ENCODE results near the gene ADARB2.

ADARB2 gene

DNA sequence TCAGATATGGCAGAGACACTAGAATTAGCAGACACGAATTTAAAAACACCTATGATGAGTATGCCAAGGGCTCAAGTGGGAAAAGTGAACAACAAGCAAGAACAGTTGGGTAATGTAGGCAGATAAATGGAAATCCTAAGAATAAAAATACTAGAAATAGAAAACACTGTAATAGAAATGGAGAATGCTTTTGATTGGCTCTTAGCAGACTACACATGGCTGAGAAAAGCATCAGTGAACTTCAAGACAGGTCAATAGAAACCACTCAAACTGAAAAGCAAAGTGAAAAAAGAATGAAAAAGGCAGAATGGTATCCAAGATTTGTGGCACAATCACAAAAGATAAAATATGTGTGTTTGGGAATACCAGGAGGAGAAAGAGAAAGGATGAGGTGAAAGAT is 598.8 kb downstream of the ADARB2 start:
- ChIA-PET CTCF (interaction anchor here (0.5 kb wide), 1 partner anchor 154 kb away, joined by 3 read pairs; no protein-coding TSS in a partner anchor), POLR2A (no interaction called here)
- TF ChIP-seq ZNF514 (tag by site-specific recombination; IDR thresholded peaks at IDR 0.05) (no peak), SETDB1 (IDR thresholded peaks at IDR 0.05; ENCODE audit: insufficient read length, low read length) (peak; percentile 71), ZNF707 (tag by site-specific recombination; IDR thresholded peaks at IDR 0.05) (no peak)
- TF ChIP-seq, protein P1, sequence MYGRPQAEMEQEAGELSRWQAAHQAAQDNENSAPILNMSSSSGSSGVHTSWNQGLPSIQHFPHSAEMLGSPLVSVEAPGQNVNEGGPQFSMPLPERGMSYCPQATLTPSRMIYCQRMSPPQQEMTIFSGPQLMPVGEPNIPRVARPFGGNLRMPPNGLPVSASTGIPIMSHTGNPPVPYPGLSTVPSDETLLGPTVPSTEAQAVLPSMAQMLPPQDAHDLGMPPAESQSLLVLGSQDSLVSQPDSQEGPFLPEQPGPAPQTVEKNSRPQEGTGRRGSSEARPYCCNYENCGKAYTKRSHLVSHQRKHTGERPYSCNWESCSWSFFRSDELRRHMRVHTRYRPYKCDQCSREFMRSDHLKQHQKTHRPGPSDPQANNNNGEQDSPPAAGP (tag by site-specific recombination; IDR thresholded peaks at IDR 0.05), result no peak
- Histone ChIP-seq H3K27ac (ENCODE audit: extremely low read depth, low read depth, low read length) (no peak overlapping the region), H3K4me1 (ENCODE audit: control insufficient read depth, insufficient read depth, low read length) (no peaks in the 10 kb centered on the region), H3K9me3 (ENCODE audit: control insufficient read depth, insufficient read depth, low read depth, low read length) (no peaks in the 10 kb centered on the region), H3K4me3 (ENCODE audit: low read depth, low read length) (no peak overlapping the region), H3K36me3 (ENCODE audit: control insufficient read depth in 2 of 2, insufficient read depth in 1 of 2, low read length in 2 of 2) (no peaks in the 10 kb centered on the region)

DNA sequence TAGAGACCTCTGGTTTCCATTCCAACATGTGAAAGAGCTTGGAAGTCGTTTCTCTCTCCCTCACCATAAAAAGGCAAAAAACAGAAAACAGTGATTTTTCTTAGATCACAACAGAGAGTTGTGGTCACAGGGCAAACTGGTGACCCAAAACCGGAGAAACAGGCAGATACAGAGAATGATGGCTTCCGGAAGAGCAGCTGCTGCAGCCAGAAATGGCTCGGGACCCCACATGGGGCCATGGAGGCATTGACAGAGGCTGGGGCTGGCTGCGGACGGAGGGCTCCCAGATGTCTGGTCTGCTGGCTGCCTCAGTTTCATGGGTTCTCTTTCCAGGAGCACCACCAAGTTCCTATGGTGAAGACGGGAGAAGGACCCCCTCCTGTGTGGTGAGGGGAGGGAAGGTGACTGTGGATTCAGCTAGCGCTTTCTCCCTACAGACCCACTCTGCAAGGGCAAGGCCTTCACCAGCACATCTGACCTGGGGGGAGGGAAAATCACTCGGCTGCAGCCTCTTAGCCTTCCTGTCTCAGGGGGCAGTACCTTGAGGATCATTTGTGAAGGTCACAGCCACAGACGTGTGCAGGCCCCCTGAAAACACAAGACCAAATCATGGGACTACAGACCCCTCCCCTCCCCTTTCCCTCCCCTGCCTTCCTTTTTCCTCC is 599.7 kb downstream of the ADARB2 start:
- ChIA-PET POLR2A (no interaction called here), CTCF (no interaction called here)
- TF ChIP-seq, protein P2, sequence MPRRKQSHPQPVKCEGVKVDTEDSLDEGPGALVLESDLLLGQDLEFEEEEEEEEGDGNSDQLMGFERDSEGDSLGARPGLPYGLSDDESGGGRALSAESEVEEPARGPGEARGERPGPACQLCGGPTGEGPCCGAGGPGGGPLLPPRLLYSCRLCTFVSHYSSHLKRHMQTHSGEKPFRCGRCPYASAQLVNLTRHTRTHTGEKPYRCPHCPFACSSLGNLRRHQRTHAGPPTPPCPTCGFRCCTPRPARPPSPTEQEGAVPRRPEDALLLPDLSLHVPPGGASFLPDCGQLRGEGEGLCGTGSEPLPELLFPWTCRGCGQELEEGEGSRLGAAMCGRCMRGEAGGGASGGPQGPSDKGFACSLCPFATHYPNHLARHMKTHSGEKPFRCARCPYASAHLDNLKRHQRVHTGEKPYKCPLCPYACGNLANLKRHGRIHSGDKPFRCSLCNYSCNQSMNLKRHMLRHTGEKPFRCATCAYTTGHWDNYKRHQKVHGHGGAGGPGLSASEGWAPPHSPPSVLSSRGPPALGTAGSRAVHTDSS (tag by site-specific recombination; IDR thresholded peaks at IDR 0.05), result no peak
- TF ChIP-seq ZNF311 (tag by site-specific recombination; IDR thresholded peaks at IDR 0.05; ENCODE audit: borderline replicate concordance) (no peak), MEIS1 (CRISPR knock-in tag; IDR thresholded peaks at IDR 0.05; ENCODE audit: borderline replicate concordance) (no peak), MYNN (tag by site-specific recombination; IDR thresholded peaks at IDR 0.05; ENCODE audit: borderline replicate concordance) (no peak), ZNF747 (tag by site-specific recombination; IDR thresholded peaks at IDR 0.05) (no peak)
- TF ChIP-seq, protein P3, sequence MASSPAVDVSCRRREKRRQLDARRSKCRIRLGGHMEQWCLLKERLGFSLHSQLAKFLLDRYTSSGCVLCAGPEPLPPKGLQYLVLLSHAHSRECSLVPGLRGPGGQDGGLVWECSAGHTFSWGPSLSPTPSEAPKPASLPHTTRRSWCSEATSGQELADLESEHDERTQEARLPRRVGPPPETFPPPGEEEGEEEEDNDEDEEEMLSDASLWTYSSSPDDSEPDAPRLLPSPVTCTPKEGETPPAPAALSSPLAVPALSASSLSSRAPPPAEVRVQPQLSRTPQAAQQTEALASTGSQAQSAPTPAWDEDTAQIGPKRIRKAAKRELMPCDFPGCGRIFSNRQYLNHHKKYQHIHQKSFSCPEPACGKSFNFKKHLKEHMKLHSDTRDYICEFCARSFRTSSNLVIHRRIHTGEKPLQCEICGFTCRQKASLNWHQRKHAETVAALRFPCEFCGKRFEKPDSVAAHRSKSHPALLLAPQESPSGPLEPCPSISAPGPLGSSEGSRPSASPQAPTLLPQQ (tag by site-specific recombination; IDR thresholded peaks at IDR 0.05), result no peak
- Histone ChIP-seq H3K9me3 (ENCODE audit: control insufficient read depth, insufficient read depth, low read depth, low read length) (no peaks in the 10 kb centered on the region), H3K36me3 (ENCODE audit: control insufficient read depth in 2 of 2, insufficient read depth in 1 of 2, low read length in 2 of 2) (no peaks in the 10 kb centered on the region), H3K4me1 (ENCODE audit: control insufficient read depth, insufficient read depth, low read length) (no peaks in the 10 kb centered on the region), H3K4me3 (ENCODE audit: low read depth, low read length) (no peak overlapping the region), H3K27ac (ENCODE audit: extremely low read depth, low read depth, low read length) (no peak overlapping the region)

DNA sequence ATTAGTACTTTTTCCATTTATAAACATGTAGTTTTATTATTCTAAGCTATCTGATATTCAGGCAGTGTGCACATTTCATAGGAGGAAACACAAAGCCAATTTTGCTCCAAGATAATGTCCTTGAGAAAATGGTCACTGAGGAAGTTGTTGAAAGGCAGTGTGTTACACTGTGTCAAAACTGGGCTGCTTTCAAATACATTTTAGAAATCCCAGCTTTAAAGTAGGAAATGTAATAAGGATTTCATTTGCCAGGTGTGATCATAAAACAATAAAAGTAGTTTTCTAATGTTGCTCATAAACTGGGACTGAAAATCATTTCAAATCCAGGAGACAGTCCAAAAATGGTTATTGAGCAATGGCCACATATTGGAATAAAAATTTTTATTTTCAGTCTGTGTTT is 601.1 kb downstream of the ADARB2 start:
- H3K9me3 ChIP-seq (ENCODE audit: control insufficient read depth, insufficient read depth, low read depth, low read length), result no peaks in the 10 kb centered on the region
- no peak overlapping the region for H3K4me3 ChIP-seq (ENCODE audit: low read depth, low read length)
- ChIA-PET POLR2A (no interaction called here), CTCF (interaction anchor here (0.8 kb wide), 1 partner anchor 284 kb away, joined by 3 read pairs; no protein-coding TSS in a partner anchor)
- H3K36me3 ChIP-seq (ENCODE audit: control insufficient read depth in 2 of 2, insufficient read depth in 1 of 2, low read length in 2 of 2), result peaks cover 0 to 4% of the 10 kb centered on the region in 2 experiments; a peak in 1 of 3 replicates
- no peaks in the 10 kb centered on the region for H3K4me1 ChIP-seq (ENCODE audit: control insufficient read depth, insufficient read depth, low read length)
- H3K27ac ChIP-seq (ENCODE audit: extremely low read depth, low read depth, low read length), result no peak overlapping the region
- TF ChIP-seq OVOL3 (tag by site-specific recombination; IDR thresholded peaks at IDR 0.05), result no peak
- no peak for TF ChIP-seq ZSCAN16 (tag by site-specific recombination; IDR thresholded peaks at IDR 0.05)
- no peak for TF ChIP-seq ZNF600 (tag by site-specific recombination; IDR thresholded peaks at IDR 0.05)
- TF ChIP-seq, protein P4, sequence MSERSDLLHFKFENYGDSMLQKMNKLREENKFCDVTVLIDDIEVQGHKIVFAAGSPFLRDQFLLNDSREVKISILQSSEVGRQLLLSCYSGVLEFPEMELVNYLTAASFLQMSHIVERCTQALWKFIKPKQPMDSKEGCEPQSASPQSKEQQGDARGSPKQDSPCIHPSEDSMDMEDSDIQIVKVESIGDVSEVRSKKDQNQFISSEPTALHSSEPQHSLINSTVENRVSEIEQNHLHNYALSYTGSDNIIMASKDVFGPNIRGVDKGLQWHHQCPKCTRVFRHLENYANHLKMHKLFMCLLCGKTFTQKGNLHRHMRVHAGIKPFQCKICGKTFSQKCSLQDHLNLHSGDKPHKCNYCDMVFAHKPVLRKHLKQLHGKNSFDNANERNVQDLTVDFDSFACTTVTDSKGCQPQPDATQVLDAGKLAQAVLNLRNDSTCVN (tag by site-specific recombination; optimal IDR thresholded peaks at IDR 0.05), result no peak
- TF ChIP-seq GLI2 (tag by site-specific recombination; IDR thresholded peaks at IDR 0.05; ENCODE audit: borderline replicate concordance, low read depth), result no peak
- TF ChIP-seq ZNF354C (tag by site-specific recombination; IDR thresholded peaks at IDR 0.05; ENCODE audit: borderline replicate concordance, low read depth), result no peak
- TF ChIP-seq, protein P5, sequence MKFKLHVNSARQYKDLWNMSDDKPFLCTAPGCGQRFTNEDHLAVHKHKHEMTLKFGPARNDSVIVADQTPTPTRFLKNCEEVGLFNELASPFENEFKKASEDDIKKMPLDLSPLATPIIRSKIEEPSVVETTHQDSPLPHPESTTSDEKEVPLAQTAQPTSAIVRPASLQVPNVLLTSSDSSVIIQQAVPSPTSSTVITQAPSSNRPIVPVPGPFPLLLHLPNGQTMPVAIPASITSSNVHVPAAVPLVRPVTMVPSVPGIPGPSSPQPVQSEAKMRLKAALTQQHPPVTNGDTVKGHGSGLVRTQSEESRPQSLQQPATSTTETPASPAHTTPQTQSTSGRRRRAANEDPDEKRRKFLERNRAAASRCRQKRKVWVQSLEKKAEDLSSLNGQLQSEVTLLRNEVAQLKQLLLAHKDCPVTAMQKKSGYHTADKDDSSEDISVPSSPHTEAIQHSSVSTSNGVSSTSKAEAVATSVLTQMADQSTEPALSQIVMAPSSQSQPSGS (tag by site-specific recombination; IDR thresholded peaks at IDR 0.05; ENCODE audit: low read depth), result no peak
- TF ChIP-seq, protein P6, sequence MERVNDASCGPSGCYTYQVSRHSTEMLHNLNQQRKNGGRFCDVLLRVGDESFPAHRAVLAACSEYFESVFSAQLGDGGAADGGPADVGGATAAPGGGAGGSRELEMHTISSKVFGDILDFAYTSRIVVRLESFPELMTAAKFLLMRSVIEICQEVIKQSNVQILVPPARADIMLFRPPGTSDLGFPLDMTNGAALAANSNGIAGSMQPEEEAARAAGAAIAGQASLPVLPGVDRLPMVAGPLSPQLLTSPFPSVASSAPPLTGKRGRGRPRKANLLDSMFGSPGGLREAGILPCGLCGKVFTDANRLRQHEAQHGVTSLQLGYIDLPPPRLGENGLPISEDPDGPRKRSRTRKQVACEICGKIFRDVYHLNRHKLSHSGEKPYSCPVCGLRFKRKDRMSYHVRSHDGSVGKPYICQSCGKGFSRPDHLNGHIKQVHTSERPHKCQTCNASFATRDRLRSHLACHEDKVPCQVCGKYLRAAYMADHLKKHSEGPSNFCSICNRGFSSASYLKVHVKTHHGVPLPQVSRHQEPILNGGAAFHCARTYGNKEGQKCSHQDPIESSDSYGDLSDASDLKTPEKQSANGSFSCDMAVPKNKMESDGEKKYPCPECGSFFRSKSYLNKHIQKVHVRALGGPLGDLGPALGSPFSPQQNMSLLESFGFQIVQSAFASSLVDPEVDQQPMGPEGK (tag by site-specific recombination; IDR thresholded peaks at IDR 0.05), result no peak
- TF ChIP-seq, protein P7, sequence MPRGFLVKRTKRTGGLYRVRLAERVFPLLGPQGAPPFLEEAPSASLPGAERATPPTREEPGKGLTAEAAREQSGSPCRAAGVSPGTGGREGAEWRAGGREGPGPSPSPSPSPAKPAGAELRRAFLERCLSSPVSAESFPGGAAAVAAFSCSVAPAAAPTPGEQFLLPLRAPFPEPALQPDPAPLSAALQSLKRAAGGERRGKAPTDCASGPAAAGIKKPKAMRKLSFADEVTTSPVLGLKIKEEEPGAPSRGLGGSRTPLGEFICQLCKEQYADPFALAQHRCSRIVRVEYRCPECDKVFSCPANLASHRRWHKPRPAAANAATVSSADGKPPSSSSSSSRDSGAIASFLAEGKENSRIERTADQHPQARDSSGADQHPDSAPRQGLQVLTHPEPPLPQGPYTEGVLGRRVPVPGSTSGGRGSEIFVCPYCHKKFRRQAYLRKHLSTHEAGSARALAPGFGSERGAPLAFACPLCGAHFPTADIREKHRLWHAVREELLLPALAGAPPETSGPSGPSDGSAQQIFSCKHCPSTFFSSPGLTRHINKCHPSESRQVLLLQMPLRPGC (tag by site-specific recombination; IDR thresholded peaks at IDR 0.05), result no peak
- no peak for TF ChIP-seq ZNF24 (tag by site-specific recombination; IDR thresholded peaks at IDR 0.05)
